ENCODE data around the gene CD72. TPM values are rescaled to one million over a fixed set of nuclear protein-coding genes. Genes with fewer than 3 reads are reported as not detected.
"Not testable (repeated sequence)": the region's sequence is repeated elsewhere in the genome, so short reads cannot be mapped to it uniquely, and the experiment has no call there.

The CD72 gene
- total RNA-seq, 2 donors from 2014 or later: 3.3 to 3.9 TPM

- DNase-seq; intact Hi-C loops (cut with DNase I); ATAC-seq; H3K27me3 ChIP-seq; H3K36me3 ChIP-seq (replicated peaks in 1 of 2; ENCODE audit: insufficient read depth in 1 of 2, low read depth in 2 of 2); H3K4me3 ChIP-seq; H3K4me1 ChIP-seq; H3K9me3 ChIP-seq: not testable (repeated sequence)
- WGBS, 2 donors: 82 to 96% methylated on average over 6 of the region's 6 CpGs
- H3K27ac ChIP-seq: peak overlapping the region in 1 of 4 donors; percentile 31
These were observed 18.6 kb upstream of the CD72 start for GRCh38 chr9:35636877-35637246.

- intact Hi-C loops (cut with DNase I): no loop called here
- no peaks in the 10 kb centered on the region for H3K36me3 ChIP-seq (replicated peaks in 1 of 2; ENCODE audit: insufficient read depth in 1 of 2, low read depth in 2 of 2)
- H3K27ac ChIP-seq: peak overlapping the region in 1 of 4 donors; percentile 31
- no peaks in the 10 kb centered on the region for H3K4me1 ChIP-seq
- 69 to 79% methylated on average over 9 of the region's 9 CpGs for WGBS, 2 donors
- no peaks in the 10 kb centered on the region for H3K9me3 ChIP-seq
- H3K4me3 ChIP-seq: no peak overlapping the region
- DNase-seq (no peak), ATAC-seq (no peak)
- H3K27me3 ChIP-seq: no peaks in the 10 kb centered on the region
- TF ChIP-seq POLR2A (IDR thresholded peaks at IDR 0.05): no peak
- TF ChIP-seq CTCF (IDR thresholded peaks at IDR 0.05): no peak
These were observed 18.1 kb upstream of the CD72 start for GRCh38 chr9:35636135-35636876.

- H3K27me3 ChIP-seq: no peaks in the 10 kb centered on the region
- no peaks in the 10 kb centered on the region for H3K36me3 ChIP-seq (replicated peaks in 1 of 2; ENCODE audit: insufficient read depth in 1 of 2, low read depth in 2 of 2)
- H3K4me3 ChIP-seq: no peak overlapping the region
- DNase-seq (no peak), ATAC-seq (no peak)
- intact Hi-C loops (cut with DNase I): no loop called here
- H3K9me3 ChIP-seq: no peaks in the 10 kb centered on the region
- TF ChIP-seq POLR2A (IDR thresholded peaks at IDR 0.05) (no peak), CTCF (IDR thresholded peaks at IDR 0.05) (no peak)
- H3K27ac ChIP-seq: peak overlapping the region in 1 of 4 donors; percentile 31
- no peaks in the 10 kb centered on the region for H3K4me1 ChIP-seq
These were observed 17.5 kb upstream of the CD72 start for GRCh38 chr9:35635730-35636129.

GRCh38 chr9:35629597-35629996 is 11.4 kb upstream of the CD72 start:
- H3K27me3 ChIP-seq: no peaks in the 10 kb centered on the region
- WGBS, 2 donors: 76 to 86% methylated on average over 5 of the region's 5 CpGs
- no peak overlapping the region for H3K27ac ChIP-seq
- H3K4me1 ChIP-seq: no peaks in the 10 kb centered on the region
- no peak for ATAC-seq
- H3K36me3 ChIP-seq (replicated peaks in 1 of 2; ENCODE audit: insufficient read depth in 1 of 2, low read depth in 2 of 2): no peaks in the 10 kb centered on the region
- intact Hi-C loops (cut with DNase I): no loop called here
- no peak for DNase-seq
- TF ChIP-seq POLR2A (IDR thresholded peaks at IDR 0.05) (no peak), CTCF (IDR thresholded peaks at IDR 0.05) (no peak)
- no peaks in the 10 kb centered on the region for H3K9me3 ChIP-seq
- H3K4me3 ChIP-seq: no peak overlapping the region

GRCh38 chr9:35628389-35628991 is 10.3 kb upstream of the CD72 start:
- WGBS, 2 donors: 90 to 91% methylated on average over 5 to 6 of the region's 6 CpGs
- intact Hi-C loops (cut with DNase I): no loop called here
- no peak for ATAC-seq
- Histone ChIP-seq H3K36me3 (replicated peaks in 1 of 2; ENCODE audit: insufficient read depth in 1 of 2, low read depth in 2 of 2) (no peaks in the 10 kb centered on the region), H3K27ac (no peak overlapping the region), H3K4me3 (no peak overlapping the region), H3K27me3 (no peaks in the 10 kb centered on the region), H3K4me1 (no peaks in the 10 kb centered on the region), H3K9me3 (no peaks in the 10 kb centered on the region)
- TF ChIP-seq CTCF (IDR thresholded peaks at IDR 0.05): no peak
- no peak for TF ChIP-seq POLR2A (IDR thresholded peaks at IDR 0.05)
- DNase-seq: no peak
